Left renal cortex interstitium (tissue), 4 donors: ENCODE data around the gene MAGI1. TPM values are rescaled to one million over a fixed set of nuclear protein-coding genes. Genes with fewer than 3 reads are reported as not detected.
A peak's percentile ranks its signal among the peaks of the same experiment; 100 is the strongest.

Source experiments
- DNase-seq, 4 donors: peaks; one replicate each; pipeline ENCODE4 v3.0.0-alpha.2; 2013; ENCODE audit warnings: low read depth in 4 of 4, low spot score in 2 of 4, missing footprints in 1 of 4
- polyA plus RNA-seq, 4 donors: library from polyadenylated mRNA; unstranded; fragments of 120-200 nt; gene quantifications; one replicate each; pipeline ENCODE4 v1.2.1, GENCODE V29; 2013; ENCODE audit not compliant: insufficient read length in 4 of 4

The MAGI1 gene
- polyA plus RNA-seq, 4 donors = 26.2 to 34.5 (median 28.6) TPM

- no peak for DNase-seq
These were observed 349.3 kb downstream of the MAGI1 start for GRCh38 chr3:65689436-65689835.

GRCh38 chr3:65687741-65688140 is 351.0 kb downstream of the MAGI1 start:
- no peak for DNase-seq

- peak in 2 of 4 donors; percentile 18 to 49 for DNase-seq
These were observed 353.0 kb downstream of the MAGI1 start for GRCh38 chr3:65685621-65686235.

GRCh38 chr3:65678516-65678915 is 360.2 kb downstream of the MAGI1 start:
- no peak for DNase-seq

- no peak for DNase-seq
These were observed 361.2 kb downstream of the MAGI1 start for GRCh38 chr3:65677486-65678010.

- DNase-seq = no peak
These were observed 362.1 kb downstream of the MAGI1 start for GRCh38 chr3:65676580-65676979.

GRCh38 chr3:65675011-65675410 is 363.7 kb downstream of the MAGI1 start:
- no peak for DNase-seq

- no peak for DNase-seq
These were observed 364.5 kb downstream of the MAGI1 start for GRCh38 chr3:65674226-65674625.

GRCh38 chr3:65672871-65673815 is 365.6 kb downstream of the MAGI1 start:
- DNase-seq = peak in 3 of 4 donors; percentile 15 to 27 (median 18)

- DNase-seq = no peak
These were observed 366.7 kb downstream of the MAGI1 start for GRCh38 chr3:65672061-65672460.

- no peak for DNase-seq
These were observed 367.7 kb downstream of the MAGI1 start for GRCh38 chr3:65671004-65671403.

GRCh38 chr3:65669163-65669875 is 369.4 kb downstream of the MAGI1 start:
- no peak for DNase-seq

GRCh38 chr3:65667963-65668362 is 370.8 kb downstream of the MAGI1 start:
- no peak for DNase-seq

GRCh38 chr3:65666448-65667091 is 372.1 kb downstream of the MAGI1 start:
- no peak for DNase-seq

- no peak for DNase-seq
These were observed 372.8 kb downstream of the MAGI1 start for GRCh38 chr3:65665915-65666314.

- no peak for DNase-seq
These were observed 373.8 kb downstream of the MAGI1 start for GRCh38 chr3:65664931-65665330.

- no peak for DNase-seq
These were observed 374.3 kb downstream of the MAGI1 start for GRCh38 chr3:65664446-65664845.

- DNase-seq = no peak
These were observed 376.6 kb downstream of the MAGI1 start for GRCh38 chr3:65662095-65662494.

GRCh38 chr3:65660000-65660598 is 378.6 kb downstream of the MAGI1 start:
- DNase-seq = no peak

GRCh38 chr3:65659396-65659795 is 379.3 kb downstream of the MAGI1 start:
- no peak for DNase-seq
